GM12878 (cell line): Measurements from ENCODE around the gene FOXRED2. TPM values are rescaled to one million over a fixed set of nuclear protein-coding genes. Genes with fewer than 3 reads are reported as not detected.

ENCODE experiments used
- BACH1 ChIP-seq: fragments of 450-650 bp; IDR thresholded peaks from 2 replicates; pipeline ENCODE4 v1.6.1; 2017; ENCODE audit warnings: mild to moderate bottlenecking, borderline replicate concordance
- CHD1 ChIP-seq: IDR thresholded peaks from 2 replicates; pipeline ENCODE4 v1.6.1; 2012; ENCODE audit warnings: low read depth, low read length, improper control_type of control experiment
- E4F1 ChIP-seq: fragments of 450-650 bp; IDR thresholded peaks from 2 replicates; pipeline ENCODE4 v1.6.1; 2018; ENCODE audit warnings: borderline replicate concordance, mild to moderate bottlenecking; ENCODE audit not compliant: partially characterized antibody
- EZH2 ChIP-seq: IDR thresholded peaks from 2 replicates; pipeline ENCODE4 v1.6.1; 2012; ENCODE audit warnings: low read depth, mild to moderate bottlenecking, control low read depth, inconsistent platforms, low read length, borderline replicate concordance; ENCODE audit not compliant: control insufficient read depth
- IKZF1 ChIP-seq: fragments of 450-650 bp; conservative IDR thresholded peaks from 2 replicates; pipeline ENCODE4 v1.6.1; 2017; ENCODE audit warnings: antibody characterized with exemption, mild to moderate bottlenecking
- JUND ChIP-seq: IDR thresholded peaks from 2 replicates; pipeline ENCODE4 v1.6.1; 2012; ENCODE audit warnings: low read depth, mild to moderate bottlenecking, low read length, improper control_type of control experiment, moderate library complexity
- NFYA ChIP-seq: IDR thresholded peaks from 2 replicates; pipeline ENCODE4 v1.6.1; 2011; ENCODE audit warnings: low read depth, mild to moderate bottlenecking, low read length, improper control_type of control experiment, borderline replicate concordance
- NR2F1 ChIP-seq: fragments of 450-650 bp; conservative IDR thresholded peaks from 2 replicates; pipeline ENCODE4 v1.6.1; 2017; ENCODE audit warnings: mild to moderate bottlenecking
- POLR2A ChIP-seq: IDR thresholded peaks from 2 replicates; pipeline ENCODE4 v1.6.1; 2011; ENCODE audit warnings: low read depth, mild to moderate bottlenecking, low read length
- POLR2AphosphoS5 ChIP-seq: IDR thresholded peaks from 2 replicates; pipeline ENCODE4 v1.6.1; 2011; ENCODE audit warnings: mild to moderate bottlenecking, low read length, inconsistent platforms
- PRDM15 ChIP-seq: fragments of 450-650 bp; formaldehyde crosslinking; IDR thresholded peaks from 2 replicates; pipeline ENCODE4 v1.4.0; 2020; ENCODE audit warnings: mild to moderate bottlenecking, moderate library complexity
- SIX5 ChIP-seq: IDR thresholded peaks from 2 replicates; pipeline ENCODE4 v1.6.1; 2011; ENCODE audit warnings: mild to moderate bottlenecking, low read depth, low read length, moderate library complexity; ENCODE audit not compliant: severe bottlenecking
- TCF12 ChIP-seq: IDR thresholded peaks from 2 replicates; pipeline ENCODE4 v1.6.1; 2011; ENCODE audit warnings: low read depth, mild to moderate bottlenecking, low read length
- TCF3 ChIP-seq: IDR thresholded peaks from 2 replicates; pipeline ENCODE4 v1.6.1; 2012; ENCODE audit warnings: low read depth, mild to moderate bottlenecking, low read length, borderline replicate concordance; ENCODE audit not compliant: insufficient read depth
- USF1 ChIP-seq: IDR thresholded peaks from 2 replicates; pipeline ENCODE4 v1.6.1; 2011; ENCODE audit warnings: borderline replicate concordance, low read depth, mild to moderate bottlenecking, moderate library complexity, mixed read lengths, low read length; ENCODE audit not compliant: insufficient read depth; ENCODE audit errors: extremely low read length
- YY1 ChIP-seq: IDR thresholded peaks from 2 replicates; pipeline ENCODE4 v1.6.1; 2011; ENCODE audit warnings: low read depth, mild to moderate bottlenecking, low read length
- ZBTB40 ChIP-seq: fragments of 450-650 bp; IDR thresholded peaks from 2 replicates; pipeline ENCODE4 v1.6.1; 2016; ENCODE audit warnings: mild to moderate bottlenecking, moderate library complexity, borderline replicate concordance
- ZNF384 ChIP-seq: IDR thresholded peaks from 2 replicates; pipeline ENCODE4 v1.6.1; 2012; ENCODE audit warnings: low read depth, mild to moderate bottlenecking, low read length, improper control_type of control experiment, borderline replicate concordance
- polyA plus RNA-seq, 11 experiments: library from polyadenylated mRNA; depleted of rRNA in 4 of 11; unstranded in 6 of 11; stranded (reverse) in 5 of 11; fragments of >200 nt; fragmentation: Nextera tagmentation in 4 of 11; fragmentation: Illumina TruSeq in 1 of 11; extraction: Ambion mirVana in 4 of 11; extraction: Trizol in 1 of 11; gene quantifications; 1 replicate in 1 of 11; 2 replicates in 10 of 11; pipeline versions ENCODE4 v1.2.1 to v1.2.3, GENCODE V29; 2011 to 2016; ENCODE audit warnings: inconsistent platforms in 2 of 11, missing spikeins in 2 of 11, low read depth in 1 of 11
- total RNA-seq, 4 experiments: library from RNA; depleted of rRNA in 3 of 4; stranded (reverse); fragments of >200 nt in 3 of 4; fragmentation: Illumina TruSeq in 1 of 4; extraction: Trizol in 1 of 4; gene quantifications; 2 replicates each; pipeline versions ENCODE4 v1.2.1 to v1.2.3, GENCODE V29; 2013 to 2021

FOXRED2 gene
- total and polyA plus RNA-seq, 10 of the 15 experiments (the other 5 are each of a cell fraction or from before 2014, with no cell fraction given) = 1.8 to 28.8 (median 7.6) TPM

- TF ChIP-seq TCF12 = 0 out of 2 replicates have a peak, but pooled peaks have one; percentile 2
- TF ChIP-seq NR2F1 = peak; percentile 55; the same call in 1 of the 2 replicates
- no peak for TF ChIP-seq EZH2
- TF ChIP-seq POLR2A = peak; percentile 82
- no peak for TF ChIP-seq E4F1
- TF ChIP-seq ZBTB40 = no peak
- no peak for TF ChIP-seq PRDM15 (CRISPR knock-in tag)
- TF ChIP-seq YY1 = no peak
- TF ChIP-seq TCF3 = 0 out of 2 replicates have a peak, but pooled peaks have one; percentile 18
- TF ChIP-seq USF1 = no peak
- no peak for TF ChIP-seq SIX5
- no peak for TF ChIP-seq CHD1
- 0 out of 2 replicates have a peak, but pooled peaks have one; percentile 4 for TF ChIP-seq JUND
- TF ChIP-seq IKZF1 = peak; percentile 77
- TF ChIP-seq POLR2AphosphoS5 = peak; percentile 66; the same call in 1 of the 2 replicates
- peak; percentile 15; the same call in 1 of the 2 replicates for TF ChIP-seq BACH1
- no peak for TF ChIP-seq ZNF384
- TF ChIP-seq NFYA = no peak
Observed at GRCh38 chr22:36454916-36455570, 51.8 kb downstream of the FOXRED2 start (continued).
